Vagina (tissue), 2 donors: ENCODE results near the gene SREBF2.

Experiments used
- POLR2A ChIP-seq, 2 donors: fragments of 450-650 bp; IDR thresholded peaks; one replicate each; pipeline ENCODE4 v1.6.1; 2017; ENCODE audit warnings: antibody characterized with exemption in 2 of 2, mild to moderate bottlenecking in 2 of 2, moderate library complexity in 2 of 2
- POLR2AphosphoS5 ChIP-seq, 2 donors: sonication (generic); formaldehyde crosslinking; IDR thresholded peaks; one replicate each; pipeline ENCODE4 v1.9.0; 2017; ENCODE audit warnings: antibody characterized with exemption in 2 of 2, mild to moderate bottlenecking in 2 of 2, low read depth in 1 of 2; ENCODE audit not compliant: insufficient read depth in 1 of 2
- TF ChIP-seq, protein P1 (sequence below), 3 experiments: fragments of 450-650 bp in 2 of 3; fragments of 200-600 bp in 1 of 3; sonication (generic) in 1 of 3; IDR thresholded peaks; one replicate each; pipeline ENCODE4 v1.5.1; 2017 to 2019; ENCODE audit warnings: antibody characterized with exemption in 3 of 3, mild to moderate bottlenecking in 2 of 3, moderate library complexity in 2 of 3

DNA sequence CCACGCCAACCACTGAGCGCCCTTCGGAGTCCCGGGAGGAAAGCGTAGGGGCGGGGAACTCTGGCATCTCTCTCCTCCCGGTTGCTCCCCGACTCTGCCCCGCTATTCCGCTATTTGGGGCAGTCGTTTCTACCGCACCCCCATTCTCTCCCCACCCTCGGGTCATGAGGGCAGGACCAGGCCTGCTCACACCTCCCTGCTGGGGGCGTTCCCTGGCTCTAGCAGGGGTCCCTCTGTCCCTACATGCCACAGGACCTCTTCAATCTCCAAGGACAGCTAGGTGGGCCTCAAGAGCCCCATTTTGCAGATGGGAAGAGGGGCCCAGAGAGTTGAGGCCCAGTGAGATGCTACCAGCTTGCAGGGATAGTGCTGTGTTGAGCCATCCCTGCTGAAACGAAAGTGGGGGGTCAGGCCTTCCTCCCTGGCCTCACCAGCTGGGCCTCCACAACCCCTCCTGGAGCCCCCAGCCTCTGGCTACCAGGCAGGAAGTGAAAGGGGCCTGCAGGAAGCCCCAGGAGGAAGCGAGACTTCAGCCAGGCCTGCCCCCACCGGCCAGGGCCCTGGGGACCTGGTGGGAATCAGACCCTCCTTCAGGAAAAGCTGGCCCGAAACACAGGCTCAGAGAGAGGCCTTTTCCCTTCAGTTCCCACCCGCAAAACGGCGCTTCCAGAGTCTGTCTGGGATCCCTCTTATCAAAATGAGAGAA is 87.5 kb downstream of the SREBF2 start:
- no peak for TF ChIP-seq POLR2A (IDR thresholded peaks at IDR 0.05)
- TF ChIP-seq, protein P1, sequence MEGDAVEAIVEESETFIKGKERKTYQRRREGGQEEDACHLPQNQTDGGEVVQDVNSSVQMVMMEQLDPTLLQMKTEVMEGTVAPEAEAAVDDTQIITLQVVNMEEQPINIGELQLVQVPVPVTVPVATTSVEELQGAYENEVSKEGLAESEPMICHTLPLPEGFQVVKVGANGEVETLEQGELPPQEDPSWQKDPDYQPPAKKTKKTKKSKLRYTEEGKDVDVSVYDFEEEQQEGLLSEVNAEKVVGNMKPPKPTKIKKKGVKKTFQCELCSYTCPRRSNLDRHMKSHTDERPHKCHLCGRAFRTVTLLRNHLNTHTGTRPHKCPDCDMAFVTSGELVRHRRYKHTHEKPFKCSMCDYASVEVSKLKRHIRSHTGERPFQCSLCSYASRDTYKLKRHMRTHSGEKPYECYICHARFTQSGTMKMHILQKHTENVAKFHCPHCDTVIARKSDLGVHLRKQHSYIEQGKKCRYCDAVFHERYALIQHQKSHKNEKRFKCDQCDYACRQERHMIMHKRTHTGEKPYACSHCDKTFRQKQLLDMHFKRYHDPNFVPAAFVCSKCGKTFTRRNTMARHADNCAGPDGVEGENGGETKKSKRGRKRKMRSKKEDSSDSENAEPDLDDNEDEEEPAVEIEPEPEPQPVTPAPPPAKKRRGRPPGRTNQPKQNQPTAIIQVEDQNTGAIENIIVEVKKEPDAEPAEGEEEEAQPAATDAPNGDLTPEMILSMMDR (IDR thresholded peaks at IDR 0.05): no peak
- TF ChIP-seq POLR2AphosphoS5 (IDR thresholded peaks at IDR 0.05; ENCODE audit: insufficient read depth in 1 of 2, low read depth in 1 of 2): no peak
